Measurements from ENCODE around the gene CEP135.
"Not testable (repeated sequence)": the region's sequence is repeated elsewhere in the genome, so short reads cannot be mapped to it uniquely, and the experiment has no call there.

CEP135 gene

GRCh38 chr4:55948726-55949481 lies at the start of gene CEP135:
Gene CEP135 (plus strand): TSS chr4:55948945. CDS start chr4:55952131, 3,186 bp downstream.
- peak; percentile 27 for DNase-seq

- DNase-seq: no peak
Observed at GRCh38 chr4:55902677-55903076, 46.1 kb upstream of the CEP135 start.

- no peak for DNase-seq
Observed at GRCh38 chr4:55903577-55903976, 45.2 kb upstream of the CEP135 start.

- no peak for DNase-seq
Observed at GRCh38 chr4:55904576-55904975, 44.2 kb upstream of the CEP135 start.

GRCh38 chr4:55906323-55906722 lies 42.4 kb upstream of the CEP135 start:
- DNase-seq: no peak

GRCh38 chr4:55906989-55907388 lies 41.8 kb upstream of the CEP135 start:
- no peak for DNase-seq

- no peak for DNase-seq
Observed at GRCh38 chr4:55907469-55907868, 41.3 kb upstream of the CEP135 start.

GRCh38 chr4:55910140-55910539 lies 38.6 kb upstream of the CEP135 start:
- DNase-seq: no peak

- DNase-seq: no peak
Observed at GRCh38 chr4:55912249-55912648, 36.5 kb upstream of the CEP135 start.

GRCh38 chr4:55920571-55920970 lies 28.2 kb upstream of the CEP135 start:
- DNase-seq: no peak

GRCh38 chr4:55921093-55921492 lies 27.7 kb upstream of the CEP135 start:
- no peak for DNase-seq

- DNase-seq: no peak
Observed at GRCh38 chr4:55925241-55925640, 23.5 kb upstream of the CEP135 start.

- no peak for DNase-seq
Observed at GRCh38 chr4:55926610-55927009, 22.1 kb upstream of the CEP135 start.

GRCh38 chr4:55927803-55928437 lies 20.8 kb upstream of the CEP135 start:
- no peak for DNase-seq

- DNase-seq: no peak
Observed at GRCh38 chr4:55928846-55929245, 19.9 kb upstream of the CEP135 start.

GRCh38 chr4:55931043-55931442 lies 17.7 kb upstream of the CEP135 start:
- no peak for DNase-seq

GRCh38 chr4:55931833-55932232 lies 16.9 kb upstream of the CEP135 start:
- no peak for DNase-seq

- no peak for DNase-seq
Observed at GRCh38 chr4:55932511-55932910, 16.2 kb upstream of the CEP135 start.

GRCh38 chr4:55933611-55934010 lies 15.1 kb upstream of the CEP135 start:
- DNase-seq: no peak

GRCh38 chr4:55935907-55936306 lies 12.8 kb upstream of the CEP135 start:
- not testable (repeated sequence) for DNase-seq

GRCh38 chr4:55938481-55938880 lies 10.3 kb upstream of the CEP135 start:
- no peak for DNase-seq

- DNase-seq: no peak
Observed at GRCh38 chr4:55939421-55939820, 9.3 kb upstream of the CEP135 start.

- DNase-seq: no peak
Observed at GRCh38 chr4:55941881-55942396, 6.8 kb upstream of the CEP135 start.

- DNase-seq: peak; percentile 68
Observed at GRCh38 chr4:55947254-55947882, 1.4 kb upstream of the CEP135 start.

Data from SIG-M5 (cell line).